ENCODE measurements around the gene TNPO3.

TNPO3 gene

DNA sequence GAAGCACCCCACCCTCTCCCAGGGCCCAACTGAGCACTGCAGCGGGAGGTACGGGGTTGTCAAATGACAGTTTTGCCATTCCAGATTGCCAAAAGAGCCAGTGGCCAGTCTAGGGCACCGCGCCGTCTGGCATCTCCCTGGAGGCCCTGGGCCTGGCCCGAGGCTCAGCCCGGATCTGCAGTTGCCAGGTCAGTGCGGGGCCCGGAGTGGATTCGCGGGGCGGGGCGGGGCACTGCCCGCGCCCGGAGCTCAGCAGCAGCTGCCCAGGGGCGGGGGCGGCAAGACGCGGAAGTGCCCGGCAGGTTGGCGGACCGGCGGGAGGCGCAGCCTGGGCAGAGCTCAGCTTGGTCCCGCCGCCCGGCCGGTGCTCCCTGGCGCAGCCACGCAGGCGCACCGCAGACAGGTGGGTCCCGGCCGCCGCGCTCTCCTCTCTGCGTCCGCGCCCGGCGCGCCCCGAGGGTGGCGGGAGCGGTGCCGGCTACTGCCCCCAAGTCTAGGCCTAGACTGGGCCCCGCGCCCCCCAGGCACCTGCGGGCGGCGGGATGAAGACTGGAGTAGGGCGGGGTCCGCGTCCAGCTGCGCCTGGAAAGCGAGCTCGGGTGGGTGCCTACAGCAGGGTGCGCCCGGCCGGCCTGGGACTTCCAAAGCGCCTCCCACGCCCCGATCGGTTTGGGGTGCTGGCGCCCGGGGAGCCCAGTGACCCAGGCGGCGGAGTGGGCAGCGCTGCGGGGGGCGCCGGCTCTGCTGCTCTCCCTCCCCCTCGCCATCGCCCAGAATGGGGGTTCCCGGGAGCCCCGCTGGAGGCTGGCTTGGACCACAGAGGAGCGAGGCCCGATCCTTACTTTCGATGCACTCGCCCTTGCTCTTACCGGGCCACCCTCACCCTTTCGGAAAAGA is 117.0 kb downstream of the TNPO3 start, which contains the start of gene IRF5:
IRF5 (plus strand) TSS at position 281 of the 897 bp plus-strand sequence. CDS start 4,155 bp downstream, outside the sequence.
- DNase-seq = peak; percentile 15

DNA sequence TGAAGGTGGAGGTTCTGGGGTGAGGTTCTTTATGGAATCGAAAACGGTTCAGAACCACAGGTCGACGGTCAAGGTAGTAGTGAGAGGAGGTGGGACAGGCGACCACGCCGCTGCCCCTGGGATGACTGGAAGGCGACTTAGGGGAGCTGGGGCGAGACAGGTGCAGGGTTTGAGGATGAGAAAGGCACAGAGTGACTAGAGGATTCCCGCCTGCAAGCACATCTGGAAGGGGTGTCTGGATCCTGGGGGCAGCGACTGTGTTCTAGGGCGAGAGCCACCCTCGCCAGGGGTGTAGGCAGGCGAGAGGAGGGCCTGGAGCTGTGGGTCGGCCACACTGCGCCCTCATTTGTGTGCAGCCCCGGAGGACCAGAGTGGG is 117.7 kb downstream of the TNPO3 start:
- DNase-seq = no peak

DNA sequence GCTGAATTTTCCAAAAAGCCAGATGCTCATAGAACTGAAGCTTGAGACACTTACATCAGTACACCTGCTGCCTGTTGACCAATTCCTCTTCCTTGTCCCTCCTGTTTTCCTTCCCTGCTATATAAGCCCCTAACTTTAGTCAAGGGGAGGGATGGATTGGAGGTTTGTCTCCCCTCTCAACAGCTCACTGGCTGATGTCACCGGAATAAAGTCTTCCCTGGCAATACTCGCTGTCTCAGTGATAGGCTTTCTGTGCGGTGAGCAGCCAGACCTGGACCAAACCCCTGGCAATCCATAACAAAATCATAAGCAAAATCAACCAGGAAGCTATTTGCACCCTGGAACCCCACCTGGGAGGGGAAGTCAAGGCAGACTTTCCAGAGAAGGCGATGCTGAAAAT is 118.1 kb downstream of the TNPO3 start:
- no peak for DNase-seq

DNA sequence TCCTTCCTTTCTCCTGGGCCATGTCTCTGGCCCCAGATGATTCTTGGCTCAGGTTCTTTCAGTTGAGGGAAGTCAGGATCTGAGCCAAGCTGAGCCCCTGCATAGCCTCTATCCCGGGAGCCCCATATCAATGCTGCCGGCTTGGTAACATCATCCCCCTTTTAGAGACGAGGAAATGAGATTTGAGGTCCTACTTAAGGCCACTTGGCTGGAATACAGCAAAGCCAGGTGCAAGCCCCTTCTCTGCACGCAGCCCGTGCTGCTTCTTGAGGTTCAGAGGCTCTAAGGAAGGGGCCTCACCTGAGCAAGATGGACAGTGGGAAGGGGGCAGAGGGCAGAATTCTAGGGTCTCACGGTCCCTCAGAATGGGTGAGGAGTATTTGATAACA is 119.6 kb downstream of the TNPO3 start:
- DNase-seq = no peak

DNA sequence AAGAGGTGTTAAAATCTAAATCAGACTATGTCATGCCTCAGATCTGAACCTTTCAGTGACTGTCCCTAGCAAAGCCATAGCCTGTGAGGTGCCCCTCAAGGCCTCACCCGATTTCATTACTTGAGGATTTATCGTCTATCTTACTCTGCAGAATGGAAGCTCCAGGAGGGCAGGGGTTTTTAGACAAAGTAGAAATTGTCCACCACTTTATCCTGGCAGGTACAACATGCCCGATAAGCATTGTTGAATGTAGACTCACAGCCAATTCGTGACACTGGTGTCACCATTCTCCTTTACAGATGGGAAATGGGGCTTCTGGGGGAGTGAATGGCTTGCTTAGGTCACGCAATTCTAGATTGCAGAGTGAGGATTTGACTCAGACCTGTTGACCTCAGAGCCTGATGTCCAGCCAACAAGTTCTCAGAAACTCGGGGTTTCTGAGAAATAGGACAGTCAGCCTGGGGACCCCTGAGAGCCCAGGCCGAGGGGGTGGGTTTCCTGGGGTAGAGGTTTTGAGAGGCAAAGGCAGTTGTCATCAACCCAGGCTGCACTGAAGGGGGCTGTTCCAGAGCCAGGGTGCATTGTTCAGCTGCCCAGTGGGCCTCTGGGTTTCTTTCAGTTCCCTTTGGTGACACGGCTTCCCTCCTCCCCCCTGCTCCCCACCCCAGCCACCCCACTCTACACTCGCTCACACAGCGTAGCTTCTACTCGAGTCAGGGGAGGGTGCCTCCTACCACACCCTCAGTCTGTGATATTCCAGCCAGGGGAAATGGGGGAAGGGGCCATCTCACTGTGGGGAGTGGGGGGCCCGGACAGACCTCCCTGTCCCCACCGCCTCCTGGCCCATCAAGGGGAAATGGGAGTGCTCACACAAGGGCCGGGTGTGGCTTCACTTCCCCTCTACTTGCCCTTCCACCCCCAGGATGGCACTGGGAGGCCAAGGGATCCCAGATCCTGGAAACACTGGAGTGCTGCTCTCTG is 120.3 kb downstream of the TNPO3 start:
- no peak for DNase-seq

DNA sequence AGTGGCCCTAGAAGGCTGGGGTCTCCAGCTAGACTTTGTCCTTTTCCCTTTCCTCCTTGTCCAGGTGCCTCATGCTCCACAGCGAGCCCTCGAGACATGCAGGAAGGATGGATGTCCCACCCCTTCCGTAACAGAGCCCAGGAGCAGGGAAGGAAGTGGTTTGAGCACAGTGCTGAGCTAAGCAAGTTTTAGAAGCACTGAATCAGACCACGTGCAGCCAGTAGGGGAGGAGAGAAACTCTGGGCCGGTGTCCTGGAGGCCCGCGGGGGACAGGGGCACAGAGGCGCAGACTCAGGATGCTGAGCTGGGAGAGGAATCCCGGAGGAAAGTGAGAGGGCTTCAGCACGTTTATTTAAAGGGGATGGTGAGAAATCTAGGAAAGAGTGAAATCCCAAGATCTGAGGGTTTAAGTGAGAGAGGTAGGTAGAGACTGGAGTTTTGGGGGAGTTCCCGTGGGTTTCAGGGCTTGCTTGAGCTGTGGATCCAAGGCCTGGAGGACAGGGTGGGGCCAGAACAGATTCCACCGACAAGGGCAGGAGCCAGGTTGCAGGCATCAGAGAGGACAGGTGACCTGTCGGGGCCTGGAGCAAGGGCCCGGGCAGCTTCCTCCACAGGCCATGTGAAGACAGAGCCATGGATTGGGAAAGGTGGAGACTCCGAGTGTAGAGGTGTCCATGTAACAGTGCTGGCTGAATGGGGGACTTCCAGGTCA is 121.6 kb downstream of the TNPO3 start:
- DNase-seq = no peak

DNA sequence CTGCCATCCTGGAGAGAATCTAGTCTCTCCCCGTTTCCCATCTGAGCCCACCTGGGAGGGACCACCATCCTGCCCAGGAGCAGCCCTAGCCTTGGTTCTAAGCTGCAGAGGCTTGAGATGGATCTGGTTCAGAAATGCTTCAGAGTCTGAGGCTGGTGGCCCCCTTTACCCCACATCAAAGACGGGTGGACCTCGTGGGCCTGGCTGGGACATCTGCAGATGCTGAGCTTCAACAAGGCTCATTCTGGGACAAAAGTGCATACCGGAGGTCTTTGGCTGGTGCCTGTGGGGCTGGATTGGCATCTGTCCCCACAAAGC is 122.1 kb downstream of the TNPO3 start:
- no peak for DNase-seq

DNA sequence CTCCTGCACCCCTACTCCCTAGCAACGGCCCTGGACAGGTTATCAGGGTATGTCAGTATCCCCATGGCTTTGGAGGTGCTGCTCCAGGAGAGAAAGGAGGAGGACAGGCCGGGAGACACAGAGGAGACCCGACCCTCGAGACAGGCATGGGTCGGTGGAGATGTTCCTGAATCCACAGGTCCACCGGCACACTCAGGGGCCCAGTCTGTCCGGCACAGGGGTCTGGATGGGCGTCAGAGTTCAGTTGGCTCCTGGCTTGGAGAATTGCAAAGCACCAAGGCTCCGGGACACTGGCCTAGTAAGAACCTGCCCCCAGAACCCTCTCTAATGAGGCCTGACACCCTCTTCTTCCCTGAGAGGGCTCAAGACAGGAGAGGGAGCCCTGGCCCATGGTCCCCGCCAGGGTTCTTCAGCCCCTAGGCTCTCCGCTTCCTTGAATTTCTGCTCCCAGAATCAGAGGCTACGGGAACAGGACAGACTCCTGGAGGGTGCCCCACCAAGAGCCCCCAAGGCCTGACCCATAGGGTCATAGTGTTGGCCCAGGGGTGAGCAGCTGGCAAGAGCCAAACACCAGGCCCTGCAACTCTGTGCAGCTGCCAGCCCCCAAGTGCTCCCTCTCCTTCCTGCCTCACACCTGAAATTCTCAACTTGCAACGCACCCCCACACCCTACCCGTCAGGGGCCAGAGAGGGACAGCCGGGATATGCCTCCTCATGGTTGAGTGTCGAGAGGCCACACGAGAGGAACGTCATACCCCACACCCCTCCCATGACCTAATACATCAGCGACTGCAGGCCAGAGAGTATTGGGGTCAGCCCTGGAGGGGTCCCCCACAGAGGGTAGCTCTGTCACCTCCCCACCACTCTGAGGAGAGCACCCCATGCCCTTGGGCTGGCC is 122.7 kb downstream of the TNPO3 start:
- DNase-seq = no peak

DNA sequence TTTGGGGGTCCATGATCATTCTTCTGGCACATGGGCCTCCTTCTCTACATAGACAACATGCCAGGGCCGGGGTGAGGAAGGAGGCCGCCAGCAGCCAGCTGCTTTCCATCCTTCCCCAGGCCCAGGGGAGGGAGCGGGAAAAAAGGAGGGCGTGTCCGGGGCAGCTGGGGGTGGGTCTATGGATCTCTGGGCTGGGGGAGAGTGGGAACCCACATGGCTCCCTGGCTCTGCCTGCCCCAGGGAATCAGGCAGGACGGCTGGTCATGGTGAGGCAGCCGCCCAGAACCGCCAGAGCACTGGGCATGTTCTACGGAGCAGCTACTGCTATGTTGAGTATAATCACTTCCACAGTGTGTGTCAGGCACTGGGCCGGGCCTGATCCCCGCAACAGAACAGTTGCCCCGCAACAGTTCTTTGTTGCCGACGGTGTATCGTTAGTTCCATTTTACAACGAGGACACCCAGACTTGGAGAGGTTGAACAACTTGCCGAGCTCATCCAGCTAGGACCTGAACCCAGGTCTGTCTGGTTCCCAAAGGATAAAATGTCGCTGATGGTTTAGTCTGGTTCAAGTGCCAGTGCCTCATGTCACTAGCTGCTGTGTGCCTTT is 123.6 kb downstream of the TNPO3 start:
- no peak for DNase-seq

DNA sequence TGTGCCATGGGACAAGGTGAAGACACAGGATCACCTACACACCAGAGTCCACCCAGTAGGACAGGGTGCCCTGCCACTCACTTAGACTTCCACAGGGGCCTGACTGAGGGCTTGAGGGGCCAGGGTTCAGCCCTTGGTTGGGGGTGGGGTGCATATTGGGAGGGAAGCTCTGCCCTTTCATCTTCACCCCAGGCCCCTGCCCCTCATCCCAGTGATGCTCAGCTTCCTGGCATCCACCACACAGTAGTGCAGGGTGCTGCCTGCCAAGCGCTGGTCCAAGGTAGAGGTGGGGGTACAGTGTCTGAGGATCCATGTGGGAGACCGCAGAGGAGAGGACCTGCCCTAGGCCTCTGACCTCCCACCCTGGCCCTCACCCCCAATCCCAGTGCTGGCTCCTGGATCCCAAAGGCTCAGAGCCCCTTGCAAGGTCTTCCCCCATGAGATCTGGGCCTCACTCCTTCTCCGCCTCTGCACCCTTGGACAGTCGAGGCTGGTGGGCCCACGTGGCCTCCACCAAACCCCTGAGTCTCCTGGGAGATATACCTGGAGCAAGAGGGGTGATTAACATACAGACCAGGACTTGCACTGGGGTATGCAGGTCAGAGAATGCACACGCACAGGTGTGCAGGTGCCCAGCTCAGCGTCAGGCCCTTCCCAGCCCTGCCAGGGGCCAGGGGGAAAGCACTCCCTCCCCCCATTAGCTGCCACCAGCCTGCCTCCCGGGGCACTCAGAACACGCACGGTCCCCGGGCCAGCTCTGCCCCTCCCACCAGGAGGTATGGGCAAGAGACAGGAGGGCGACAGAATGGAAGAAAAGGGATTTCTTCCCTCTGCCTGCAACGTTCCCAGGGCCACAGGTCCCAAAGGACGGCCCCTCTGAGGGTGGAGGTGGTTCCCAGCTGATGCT is 125.8 kb downstream of the TNPO3 start:
- no peak for DNase-seq

DNA sequence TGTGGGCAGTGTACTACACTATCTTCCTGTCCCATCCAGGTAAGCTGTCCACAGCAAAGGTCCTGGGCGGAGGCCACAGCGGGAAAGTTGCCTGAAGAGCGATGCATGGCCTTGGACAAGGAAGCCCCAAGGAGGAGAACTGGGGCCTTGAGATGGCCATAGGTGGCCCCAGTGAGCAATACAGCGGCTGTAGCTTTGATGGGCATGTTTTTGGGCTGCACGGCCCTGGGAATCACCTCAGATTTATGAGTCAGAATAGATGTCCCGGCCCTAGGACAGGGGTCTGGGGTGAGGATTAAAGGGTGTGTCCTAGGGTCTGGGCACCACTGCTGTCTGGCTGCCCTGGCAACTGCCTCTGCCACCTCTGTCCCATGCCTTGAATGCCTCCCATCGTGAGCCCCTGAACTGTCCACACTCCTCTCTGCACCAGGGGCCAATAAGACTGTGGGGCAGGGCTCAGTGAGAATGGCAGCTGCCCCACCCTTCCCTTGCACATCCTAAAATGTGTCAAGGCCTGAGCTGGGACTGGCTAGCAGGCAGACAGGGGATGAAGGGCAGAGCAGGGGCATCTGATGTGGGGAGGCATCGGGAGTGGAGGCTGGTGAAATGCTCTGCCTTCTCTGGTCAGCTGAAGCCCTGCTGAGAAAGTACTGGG is 126.6 kb downstream of the TNPO3 start:
- no peak for DNase-seq

DNA sequence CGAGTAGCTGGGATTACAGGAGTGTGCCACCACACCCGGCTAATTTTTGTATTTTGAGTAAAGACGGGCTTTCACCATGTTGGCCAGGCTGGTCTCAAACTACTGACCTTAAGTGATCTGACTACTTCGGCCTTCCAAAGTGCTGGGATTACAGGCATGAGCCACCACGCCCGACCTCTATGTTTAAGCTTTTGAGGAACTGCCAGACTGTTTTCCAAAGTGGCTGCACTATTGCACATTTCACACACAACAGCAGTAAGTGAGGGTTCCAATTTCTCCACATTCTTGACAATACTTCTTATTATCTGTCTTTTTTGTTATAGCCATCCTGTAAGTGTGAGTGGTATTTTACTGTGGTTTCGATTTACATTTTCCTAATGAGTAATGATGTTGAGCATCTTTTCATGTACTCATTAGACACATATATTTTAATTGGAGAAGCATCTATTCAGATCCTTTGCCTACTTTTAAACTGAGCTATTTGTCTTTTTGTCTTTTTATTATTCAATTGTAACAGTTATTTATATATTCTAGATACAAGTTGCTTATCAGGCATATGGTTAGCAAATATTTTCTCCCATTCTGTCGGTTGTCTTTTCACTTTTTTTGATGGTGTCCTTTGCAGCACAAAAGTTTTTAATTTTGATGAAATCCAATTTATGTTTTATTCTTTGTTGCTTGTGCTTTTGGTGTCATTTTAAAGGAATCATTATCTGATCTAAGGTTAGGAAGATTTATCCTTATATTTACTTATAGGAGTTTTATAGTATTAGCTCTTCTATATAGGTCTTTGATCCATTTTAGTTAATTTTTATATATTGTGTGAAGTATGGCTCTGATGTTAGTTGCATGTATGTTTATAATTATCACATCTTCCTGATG is 130.0 kb downstream of the TNPO3 start:
- no peak for DNase-seq

DNA sequence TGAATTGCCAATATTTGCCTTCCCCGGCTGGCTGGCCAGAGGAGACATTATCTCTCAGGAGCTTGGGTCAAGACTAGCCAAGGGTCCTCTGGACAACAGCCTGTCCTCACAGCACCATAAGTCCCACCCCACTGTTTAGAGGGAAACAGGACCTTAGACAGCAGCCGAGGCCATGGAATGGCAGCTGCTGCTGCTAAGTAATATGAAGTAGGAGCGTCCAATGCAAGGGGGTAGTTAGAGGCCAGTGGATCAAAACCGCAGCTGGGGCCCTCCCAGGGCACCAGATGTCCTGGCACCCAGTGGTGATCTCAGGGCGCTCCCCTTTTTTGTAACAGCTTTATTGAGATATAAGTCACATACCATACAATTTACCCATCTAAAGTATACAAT is 131.5 kb downstream of the TNPO3 start:
- no peak for DNase-seq

DNA sequence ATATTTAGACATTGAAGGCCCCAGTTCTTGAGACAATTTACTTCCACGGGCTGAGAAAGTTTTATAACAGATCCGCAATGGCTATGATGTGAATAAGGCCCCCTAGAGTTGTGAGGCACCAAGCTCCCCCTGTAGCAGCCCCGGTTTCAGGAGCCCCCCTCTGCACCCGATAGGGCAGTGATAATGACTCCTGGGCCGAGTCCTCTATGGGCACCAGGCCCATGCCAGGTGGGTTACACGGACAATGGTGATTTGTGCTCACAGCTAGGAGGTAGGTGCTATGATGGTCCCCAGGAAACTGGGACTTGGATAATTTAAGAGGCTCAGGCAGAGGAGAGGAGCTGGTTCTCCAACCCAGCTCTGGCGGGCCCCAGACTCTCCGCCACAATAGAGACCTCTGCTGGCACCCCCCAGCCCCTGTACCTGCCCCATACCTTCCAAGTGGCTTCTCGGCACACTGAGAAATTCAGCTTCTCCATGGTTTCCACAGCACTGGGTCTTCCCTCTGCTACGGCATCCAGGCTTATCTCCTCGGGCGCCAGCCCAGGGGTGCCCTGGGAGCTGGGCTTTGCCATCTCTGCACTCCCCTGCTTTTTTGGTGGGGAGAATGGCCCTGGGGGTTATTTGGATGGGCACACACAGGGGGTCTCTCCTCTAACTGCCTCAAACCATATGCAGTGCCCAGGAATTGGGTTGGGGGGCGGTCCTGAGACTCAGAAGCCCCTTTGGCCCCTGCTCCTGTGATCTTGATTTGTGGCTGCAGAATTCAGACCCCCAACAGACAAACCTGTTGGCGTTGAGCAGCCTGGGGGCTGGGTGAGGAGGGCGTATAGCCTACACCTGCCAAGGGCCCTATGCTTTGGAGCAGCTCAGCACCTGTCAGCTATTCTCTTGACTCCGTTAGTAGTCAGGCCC is 132.2 kb downstream of the TNPO3 start:
- no peak for DNase-seq

DNA sequence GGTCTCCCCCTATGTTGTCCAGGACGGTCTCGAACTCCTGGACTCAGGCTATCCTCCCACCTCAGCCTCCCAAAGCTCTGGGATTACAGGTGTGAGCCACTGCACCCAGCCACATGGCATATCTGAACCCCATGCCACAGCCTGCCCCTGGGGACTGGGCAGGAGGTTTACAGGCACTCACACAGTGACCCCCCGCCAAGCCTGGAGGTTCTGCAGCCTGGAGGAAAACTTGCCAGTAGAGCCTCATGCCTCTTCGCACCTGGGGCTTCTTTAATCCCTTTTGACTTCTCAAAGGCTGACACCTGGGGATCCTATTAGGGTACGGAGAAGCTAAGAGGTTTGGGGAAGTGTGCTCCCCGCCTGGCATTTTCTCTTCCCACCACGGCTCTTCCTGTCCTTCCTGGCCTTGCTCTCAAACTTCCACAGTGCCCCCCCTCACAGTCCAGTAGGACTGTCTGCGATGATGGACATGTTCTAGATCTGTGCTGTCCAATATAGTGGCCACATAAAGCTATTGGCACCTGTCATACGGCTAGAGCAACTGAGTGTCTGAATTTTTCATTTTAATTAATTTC is 133.0 kb downstream of the TNPO3 start:
- DNase-seq = no peak

DNA sequence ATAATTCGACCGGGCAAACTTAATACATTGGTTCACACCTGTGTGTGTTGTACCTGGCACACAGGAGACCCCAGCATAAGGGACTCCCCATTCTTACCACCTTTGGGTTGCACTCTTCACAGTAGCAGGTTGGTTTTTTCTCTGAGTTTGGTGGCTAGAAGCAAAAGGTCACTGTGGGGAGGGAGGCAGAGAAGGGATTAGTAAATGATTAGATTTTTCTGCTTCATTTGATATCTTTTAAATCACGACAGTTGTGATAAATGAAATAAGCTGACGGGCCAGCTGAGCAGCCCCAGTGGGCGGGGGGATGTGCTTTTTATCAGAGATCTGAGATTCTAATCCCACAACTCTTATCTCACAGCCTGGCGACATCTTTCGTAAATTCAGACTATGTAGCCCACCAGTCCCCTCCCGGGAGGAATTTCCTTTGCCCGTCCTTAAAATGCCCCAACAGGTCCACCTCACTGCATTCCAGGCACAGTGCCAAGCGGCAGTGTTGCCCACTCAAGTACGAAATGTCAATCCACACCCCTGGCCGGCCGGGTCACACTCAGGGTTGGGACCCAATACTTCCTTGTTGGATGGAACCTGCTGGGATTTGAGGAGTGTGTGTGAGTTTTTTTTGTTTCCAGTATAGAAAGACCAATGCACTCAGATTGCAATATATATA is 133.9 kb downstream of the TNPO3 start:
- DNase-seq = no peak

All from NCI-H2171 treated with DMSO at 0.1 percent for 48 hours (cell line).